Fibroblast of lung (primary cell): Measurements from ENCODE around the gene FAM185A.
"Not testable (repeated sequence)": the region's sequence is repeated elsewhere in the genome, so short reads cannot be mapped to it uniquely, and the experiment has no call there.

Experiments
- EZH2 ChIP-seq: IDR thresholded peaks from 2 replicates; pipeline ENCODE4 v1.5.1; 2012; ENCODE audit warnings: low read length, control low read depth, mild to moderate bottlenecking; ENCODE audit errors: missing control alignments
- TF ChIP-seq, protein P1 (sequence below), 2 donors: IDR thresholded peaks in 1 of 2; conservative IDR thresholded peaks in 1 of 2; 1 replicate in 1 of 2; 2 replicates in 1 of 2; pipeline ENCODE4 v1.5.1; 2011 to 2012; ENCODE audit warnings: low read length in 2 of 2, control low read depth in 1 of 2, inconsistent platforms in 1 of 2, low read depth in 1 of 2, mild to moderate bottlenecking in 1 of 2

DNA sequence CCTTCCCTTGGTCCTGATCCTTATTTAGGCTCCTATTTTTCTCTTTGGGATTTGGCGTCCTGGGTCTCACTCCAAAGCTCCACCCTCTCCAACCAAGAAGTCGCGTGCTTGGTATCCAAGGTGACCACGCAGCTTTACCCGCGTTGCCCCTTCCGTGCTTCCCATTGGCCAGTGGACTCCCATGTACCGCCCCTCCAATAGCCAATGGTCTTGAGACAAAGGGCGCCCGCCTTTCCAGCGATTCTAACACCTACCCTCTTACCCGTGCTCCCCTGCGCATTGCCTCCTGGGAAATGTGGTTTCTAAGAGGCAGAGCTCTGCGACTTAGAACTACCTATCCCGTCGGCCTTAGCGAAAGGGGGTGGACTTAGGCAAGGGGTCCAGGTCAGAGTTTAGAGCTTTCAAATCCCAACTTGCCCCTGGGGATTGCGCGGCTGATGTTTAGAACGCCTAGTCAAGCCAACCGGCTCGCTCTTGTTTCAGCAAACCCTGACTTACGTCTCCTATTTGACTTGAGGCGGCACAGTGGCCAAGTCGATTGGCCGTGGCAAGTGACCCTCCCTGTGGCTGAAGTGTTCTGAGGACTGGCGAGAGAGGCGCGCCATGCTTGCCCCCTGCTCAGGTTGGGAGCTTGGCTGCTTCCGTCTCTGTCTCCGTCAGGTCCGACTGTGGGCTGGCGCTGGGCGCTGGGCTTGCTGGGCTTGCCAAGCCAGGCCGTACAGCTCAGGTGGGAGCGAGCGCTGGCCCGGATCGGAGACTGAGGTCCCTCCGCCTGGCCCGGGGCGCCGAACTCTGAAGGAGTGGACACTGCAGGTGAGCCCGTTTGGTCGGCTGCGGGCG lies at the start of gene FAM185A:
- TF ChIP-seq, protein P1, sequence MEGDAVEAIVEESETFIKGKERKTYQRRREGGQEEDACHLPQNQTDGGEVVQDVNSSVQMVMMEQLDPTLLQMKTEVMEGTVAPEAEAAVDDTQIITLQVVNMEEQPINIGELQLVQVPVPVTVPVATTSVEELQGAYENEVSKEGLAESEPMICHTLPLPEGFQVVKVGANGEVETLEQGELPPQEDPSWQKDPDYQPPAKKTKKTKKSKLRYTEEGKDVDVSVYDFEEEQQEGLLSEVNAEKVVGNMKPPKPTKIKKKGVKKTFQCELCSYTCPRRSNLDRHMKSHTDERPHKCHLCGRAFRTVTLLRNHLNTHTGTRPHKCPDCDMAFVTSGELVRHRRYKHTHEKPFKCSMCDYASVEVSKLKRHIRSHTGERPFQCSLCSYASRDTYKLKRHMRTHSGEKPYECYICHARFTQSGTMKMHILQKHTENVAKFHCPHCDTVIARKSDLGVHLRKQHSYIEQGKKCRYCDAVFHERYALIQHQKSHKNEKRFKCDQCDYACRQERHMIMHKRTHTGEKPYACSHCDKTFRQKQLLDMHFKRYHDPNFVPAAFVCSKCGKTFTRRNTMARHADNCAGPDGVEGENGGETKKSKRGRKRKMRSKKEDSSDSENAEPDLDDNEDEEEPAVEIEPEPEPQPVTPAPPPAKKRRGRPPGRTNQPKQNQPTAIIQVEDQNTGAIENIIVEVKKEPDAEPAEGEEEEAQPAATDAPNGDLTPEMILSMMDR (conservative IDR thresholded peaks at IDR 0.05 in 1 of 2, IDR thresholded peaks at IDR 0.05 in 1 of 2; ENCODE audit: low read depth in 1 of 2, low read length in 2 of 2), result not testable (repeated sequence)
- TF ChIP-seq EZH2, result not testable (repeated sequence)
